ENCODE measurements around the gene POLR2C.

DNA sequence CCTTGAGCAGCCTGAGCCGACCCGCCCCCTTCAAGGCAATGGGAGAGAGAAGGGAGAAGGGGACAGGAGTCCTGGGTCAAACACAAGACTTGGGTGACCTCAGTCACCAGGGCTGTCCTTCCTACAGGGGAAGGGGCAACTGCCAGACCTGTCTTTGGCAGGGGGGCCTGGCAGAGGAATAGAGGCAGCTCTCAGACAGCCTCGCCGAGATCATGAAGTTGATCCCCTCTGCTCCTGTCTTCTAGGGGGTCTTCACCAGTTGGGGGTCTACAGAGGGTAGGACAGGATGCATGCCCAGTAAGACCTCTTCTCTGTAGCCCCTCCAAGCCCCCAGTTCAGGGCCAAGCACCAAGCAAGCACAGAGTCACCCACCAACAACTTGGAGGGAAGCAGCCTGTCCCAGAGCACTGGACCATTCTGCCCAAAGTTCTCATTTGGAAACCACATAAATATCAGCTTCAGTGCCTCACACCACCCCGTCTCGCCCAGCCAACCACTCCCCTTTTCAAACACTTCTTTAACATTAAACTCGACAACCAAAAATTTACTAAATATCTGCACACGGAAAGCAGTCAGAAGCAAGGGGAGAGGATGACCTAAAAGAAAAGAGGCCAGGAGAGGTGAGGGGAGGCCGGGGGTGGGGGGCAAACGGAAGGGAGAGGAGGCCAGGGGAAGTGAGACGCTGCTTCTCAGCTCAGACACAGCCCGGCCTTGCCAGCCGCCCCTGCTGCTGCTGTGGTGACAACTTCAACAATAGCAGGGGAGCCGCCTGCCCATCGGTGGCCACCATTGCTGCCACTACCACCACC, 16.1 kb downstream of the POLR2C start:
- TF ChIP-seq POLR2A (IDR thresholded peaks at IDR 0.05) (no peak), EP300 (IDR thresholded peaks at IDR 0.05; ENCODE audit: low read depth) (no peak), POLR2AphosphoS5 (IDR thresholded peaks at IDR 0.05) (no peak)
- TF ChIP-seq, protein P1, sequence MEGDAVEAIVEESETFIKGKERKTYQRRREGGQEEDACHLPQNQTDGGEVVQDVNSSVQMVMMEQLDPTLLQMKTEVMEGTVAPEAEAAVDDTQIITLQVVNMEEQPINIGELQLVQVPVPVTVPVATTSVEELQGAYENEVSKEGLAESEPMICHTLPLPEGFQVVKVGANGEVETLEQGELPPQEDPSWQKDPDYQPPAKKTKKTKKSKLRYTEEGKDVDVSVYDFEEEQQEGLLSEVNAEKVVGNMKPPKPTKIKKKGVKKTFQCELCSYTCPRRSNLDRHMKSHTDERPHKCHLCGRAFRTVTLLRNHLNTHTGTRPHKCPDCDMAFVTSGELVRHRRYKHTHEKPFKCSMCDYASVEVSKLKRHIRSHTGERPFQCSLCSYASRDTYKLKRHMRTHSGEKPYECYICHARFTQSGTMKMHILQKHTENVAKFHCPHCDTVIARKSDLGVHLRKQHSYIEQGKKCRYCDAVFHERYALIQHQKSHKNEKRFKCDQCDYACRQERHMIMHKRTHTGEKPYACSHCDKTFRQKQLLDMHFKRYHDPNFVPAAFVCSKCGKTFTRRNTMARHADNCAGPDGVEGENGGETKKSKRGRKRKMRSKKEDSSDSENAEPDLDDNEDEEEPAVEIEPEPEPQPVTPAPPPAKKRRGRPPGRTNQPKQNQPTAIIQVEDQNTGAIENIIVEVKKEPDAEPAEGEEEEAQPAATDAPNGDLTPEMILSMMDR (IDR thresholded peaks at IDR 0.05) = no peak
